GM18502 (cell line): ENCODE data around the gene CARF.

Experiments
- ATAC-seq: cut with Tn5 transposase; IDR thresholded peaks from one replicate; pipeline ENCODE4 v1.9.1; 2021; ENCODE audit warnings: mild to moderate bottlenecking; ENCODE audit not compliant: unreplicated experiment, poor library complexity

Gene CARF

DNA sequence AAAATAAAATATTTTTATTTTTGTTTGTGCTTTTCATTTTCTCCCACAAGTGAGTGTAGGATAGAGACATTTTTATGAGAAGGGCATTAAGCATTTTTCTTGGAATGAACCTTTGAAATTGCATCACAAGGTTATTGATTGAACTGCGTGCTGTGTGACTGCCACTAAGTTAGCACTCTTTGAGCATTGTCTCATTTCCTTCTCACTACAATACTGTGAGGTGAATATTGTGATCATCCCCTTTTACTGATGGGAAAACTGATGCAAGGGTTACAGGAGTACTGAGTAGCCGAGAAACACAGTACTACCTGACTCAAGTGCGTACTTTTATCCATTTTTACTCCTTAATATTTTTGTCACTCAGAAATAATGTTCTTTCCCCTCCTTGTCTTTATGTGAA, 104.6 kb downstream of the CARF start:
- no peak for ATAC-seq

DNA sequence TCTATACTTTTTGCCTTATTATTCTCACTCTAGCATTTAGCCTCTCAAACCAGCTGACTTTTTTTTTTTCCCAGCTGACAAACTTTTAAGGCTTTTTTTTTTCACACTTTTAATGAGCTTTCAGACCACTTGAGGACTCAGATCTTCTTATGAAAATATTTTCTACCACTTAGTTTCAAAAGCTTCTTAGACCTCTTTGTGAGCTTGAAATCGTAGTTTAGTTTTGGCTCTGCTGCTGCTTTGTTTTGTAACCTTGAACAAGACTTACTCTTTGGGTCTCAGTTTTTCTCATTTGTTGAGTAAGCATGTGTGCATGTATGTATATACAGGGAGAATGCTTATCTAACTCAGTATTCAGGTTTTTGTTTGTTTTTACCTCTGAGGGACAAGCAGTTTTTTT, 106.1 kb downstream of the CARF start:
- no peak for ATAC-seq

DNA sequence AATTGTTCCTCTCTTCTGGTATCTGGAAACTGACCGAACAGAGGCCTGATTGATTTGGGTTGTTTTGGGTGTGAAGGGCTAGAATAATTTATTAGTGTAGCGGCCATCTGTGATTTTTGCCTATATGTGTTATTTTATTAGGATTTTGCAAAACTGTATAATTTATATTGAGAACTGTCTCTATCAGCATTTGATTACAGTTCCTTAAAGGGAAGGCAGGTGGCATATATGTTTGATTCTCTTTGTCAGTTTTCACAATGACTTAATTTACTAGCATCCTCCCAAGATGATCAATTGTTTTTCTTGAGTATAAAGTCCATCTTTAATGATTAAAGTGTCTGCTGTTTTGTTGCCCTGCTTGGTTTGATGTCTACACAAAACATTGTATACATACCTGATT, 107.1 kb downstream of the CARF start:
- ATAC-seq = no peak

DNA sequence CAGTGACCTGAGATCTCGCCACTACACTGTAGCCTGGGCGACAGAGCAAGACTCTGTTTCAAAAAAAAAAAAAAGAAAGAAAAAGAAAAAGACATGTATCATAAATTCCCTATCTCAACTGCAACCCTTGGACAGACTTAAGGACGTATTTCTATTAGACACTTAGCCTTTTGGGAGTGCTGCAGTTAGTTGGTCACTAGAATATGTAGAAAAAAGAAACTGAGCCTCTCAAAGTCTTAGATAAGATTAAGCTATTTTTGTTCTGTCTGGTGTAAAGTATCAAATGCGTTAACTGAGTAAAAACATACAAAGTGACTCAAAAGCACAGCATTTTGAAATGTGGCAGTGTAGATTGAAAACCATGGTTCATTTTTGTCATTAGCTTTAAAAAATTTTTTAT, 109.9 kb downstream of the CARF start:
- ATAC-seq = no peak

DNA sequence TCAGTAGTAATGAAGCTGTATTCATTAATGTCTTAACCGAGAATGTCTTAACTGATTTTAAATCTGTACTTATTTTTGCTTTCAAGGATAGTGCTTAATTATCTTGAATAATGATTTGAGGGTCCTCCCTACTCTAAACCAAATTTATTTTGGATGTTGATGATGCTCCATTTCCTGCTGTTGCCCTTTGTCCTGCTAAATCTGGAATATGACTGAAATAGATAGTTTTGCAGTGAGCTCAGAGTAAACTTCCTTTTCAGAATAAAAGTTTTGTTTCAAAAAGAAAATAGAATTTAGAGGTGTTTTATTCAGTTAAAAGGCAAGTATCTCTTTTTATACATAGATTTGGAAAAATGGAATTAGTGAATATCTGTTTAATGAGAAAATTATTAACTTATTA, 110.7 kb downstream of the CARF start:
- ATAC-seq = no peak

DNA sequence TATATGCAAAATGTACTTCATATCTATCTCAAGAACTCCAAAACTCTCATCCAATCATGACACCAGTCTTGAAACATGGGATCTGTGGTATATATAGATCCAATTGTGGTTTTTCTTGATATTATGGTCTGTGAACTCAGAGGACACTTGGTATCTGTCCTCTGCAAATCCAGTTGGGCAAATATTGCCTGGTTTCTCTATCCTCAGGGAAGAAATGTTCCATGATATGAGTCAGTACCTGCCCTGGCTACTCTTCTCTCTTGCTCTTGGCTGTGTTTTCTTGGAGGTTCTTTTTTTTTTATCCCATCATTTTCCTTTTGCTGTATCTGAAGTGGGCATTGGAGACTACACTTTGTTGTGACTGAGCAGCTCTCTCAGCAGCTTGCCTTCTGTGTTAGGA, 113.5 kb downstream of the CARF start:
- ATAC-seq = no peak

DNA sequence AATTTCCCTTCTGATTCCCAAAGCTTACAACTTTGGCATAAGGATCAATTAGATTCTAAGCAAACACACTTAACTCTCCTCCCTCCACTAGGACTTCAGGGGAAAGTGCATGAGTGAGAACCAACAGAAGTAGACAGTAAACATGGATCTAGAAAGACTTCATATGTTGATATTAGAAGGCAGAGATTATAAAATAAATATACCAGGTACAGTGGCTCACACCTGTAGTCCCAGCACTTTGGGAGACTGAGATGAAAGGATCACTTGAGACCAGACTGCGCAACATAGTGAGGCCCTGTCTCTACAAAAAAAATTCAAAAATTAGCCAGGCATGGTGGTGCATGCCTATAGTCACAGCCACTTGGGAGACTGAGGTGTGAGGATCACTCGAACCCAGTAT, 118.5 kb downstream of the CARF start:
- no peak for ATAC-seq

DNA sequence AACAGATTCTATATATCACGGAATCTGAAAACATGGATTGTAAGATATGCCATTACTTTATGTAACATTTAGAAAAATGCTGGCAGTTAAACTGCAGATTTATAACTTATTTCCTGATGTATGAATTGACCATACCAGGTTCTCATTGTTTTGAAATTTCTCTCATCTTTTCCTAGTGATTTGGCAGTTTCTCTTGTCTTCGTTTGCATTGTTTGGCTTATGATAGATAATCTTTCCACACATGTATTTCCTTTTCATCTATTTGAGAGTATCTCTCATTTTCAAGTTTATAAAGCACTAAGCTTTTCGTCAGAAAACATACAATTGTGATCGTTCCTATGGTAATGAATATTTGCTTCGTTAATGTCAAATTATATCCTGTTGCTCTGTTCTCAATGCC, 118.9 kb downstream of the CARF start:
- ATAC-seq = no peak

DNA sequence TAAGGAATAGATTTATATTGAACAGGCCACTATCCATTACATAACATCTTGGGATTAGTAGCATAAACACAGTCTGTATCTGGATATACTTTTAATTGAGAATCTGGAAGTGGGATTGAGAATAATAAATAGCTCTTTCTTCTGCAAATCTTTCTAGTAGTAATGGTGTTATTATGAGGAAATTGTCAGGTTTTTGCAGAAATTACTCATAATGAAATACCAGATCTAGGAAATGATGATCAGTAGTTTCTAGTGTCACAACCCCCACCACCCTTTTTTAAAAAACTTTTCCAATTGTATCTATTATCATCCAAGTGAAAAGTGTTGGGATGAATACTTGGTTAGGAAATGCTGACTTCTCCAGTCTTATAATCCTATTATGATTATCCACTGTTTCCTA, 121.3 kb downstream of the CARF start:
- ATAC-seq = no peak

DNA sequence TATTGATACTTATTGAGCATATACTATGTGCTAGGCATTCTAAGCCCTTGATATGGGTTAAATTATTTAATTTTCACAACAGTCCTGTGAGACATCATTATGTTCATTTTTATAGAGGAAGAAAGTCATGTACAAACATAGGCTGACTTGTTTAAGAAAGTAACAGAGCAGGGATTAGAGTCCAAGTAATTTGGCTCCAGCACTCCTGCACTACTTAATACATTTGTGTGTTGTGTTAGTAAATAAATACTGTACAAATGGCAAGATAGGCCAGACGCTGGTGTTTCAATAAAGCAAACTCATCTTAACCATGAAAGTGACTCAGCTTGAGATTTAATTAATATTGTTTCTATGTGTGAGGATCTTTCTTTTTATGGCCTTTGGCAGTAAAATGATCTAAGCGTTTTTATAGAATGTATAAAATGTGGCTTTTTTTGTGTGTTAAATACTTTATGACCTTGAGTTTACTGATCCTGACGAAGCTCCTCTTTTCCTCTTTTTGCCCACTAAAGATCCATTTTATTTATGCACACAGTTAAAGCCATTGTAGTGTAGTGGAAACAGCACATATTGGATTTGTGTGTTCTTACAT, 123.9 kb downstream of the CARF start:
- ATAC-seq = no peak
